GM12878 (cell line): ENCODE data around the gene ZNF225. TPM values are rescaled to one million over a fixed set of nuclear protein-coding genes. Genes with fewer than 3 reads are reported as not detected.

Experiments
- BCLAF1 ChIP-seq: fragments of 450-650 bp; IDR thresholded peaks from 2 replicates; pipeline ENCODE4 v1.6.1; 2017; ENCODE audit warnings: antibody characterized with exemption, mild to moderate bottlenecking, moderate library complexity
- CBFB ChIP-seq: IDR thresholded peaks from 2 replicates; pipeline ENCODE4 v1.6.1; 2016; ENCODE audit warnings: antibody characterized with exemption, low read depth
- CHD2 ChIP-seq: IDR thresholded peaks from 2 replicates; pipeline ENCODE4 v1.6.1; 2011; ENCODE audit warnings: low read depth, low read length, improper control_type of control experiment, borderline replicate concordance
- EZH2 ChIP-seq: IDR thresholded peaks from 2 replicates; pipeline ENCODE4 v1.6.1; 2012; ENCODE audit warnings: low read depth, mild to moderate bottlenecking, control low read depth, inconsistent platforms, low read length, borderline replicate concordance; ENCODE audit not compliant: control insufficient read depth
- JUNB ChIP-seq: IDR thresholded peaks from 2 replicates; pipeline ENCODE4 v1.6.1; 2016; ENCODE audit warnings: antibody characterized with exemption, mild to moderate bottlenecking
- MXI1 ChIP-seq: fragments of 150-350 bp; IDR thresholded peaks from 2 replicates; pipeline ENCODE4 v1.6.1; 2011; ENCODE audit warnings: low read depth, mild to moderate bottlenecking, inconsistent platforms, low read length, improper control_type of control experiment
- NFXL1 ChIP-seq: fragments of 450-650 bp; IDR thresholded peaks from 2 replicates; pipeline ENCODE4 v1.6.1; 2017; ENCODE audit warnings: antibody characterized with exemption, mild to moderate bottlenecking, borderline replicate concordance
- PAX8 ChIP-seq: fragments of 450-650 bp; IDR thresholded peaks from 2 replicates; pipeline ENCODE4 v1.6.1; 2017; ENCODE audit warnings: mild to moderate bottlenecking, moderate library complexity
- YY1 ChIP-seq: IDR thresholded peaks from 2 replicates; pipeline ENCODE4 v1.6.1; 2011; ENCODE audit warnings: low read depth, mild to moderate bottlenecking, low read length
- ZBTB40 ChIP-seq: fragments of 450-650 bp; IDR thresholded peaks from 2 replicates; pipeline ENCODE4 v1.6.1; 2016; ENCODE audit warnings: mild to moderate bottlenecking, moderate library complexity, borderline replicate concordance
- polyA plus RNA-seq, 11 experiments: library from polyadenylated mRNA; depleted of rRNA in 4 of 11; unstranded in 6 of 11; stranded (reverse) in 5 of 11; fragments of >200 nt; fragmentation: Nextera tagmentation in 4 of 11; fragmentation: Illumina TruSeq in 1 of 11; extraction: Ambion mirVana in 4 of 11; extraction: Trizol in 1 of 11; gene quantifications; 1 replicate in 1 of 11; 2 replicates in 10 of 11; pipeline versions ENCODE4 v1.2.1 to v1.2.3, GENCODE V29; 2011 to 2016; ENCODE audit warnings: inconsistent platforms in 2 of 11, missing spikeins in 2 of 11, low read depth in 1 of 11
- total RNA-seq, 4 experiments: library from RNA; depleted of rRNA in 3 of 4; stranded (reverse); fragments of >200 nt in 3 of 4; fragmentation: Illumina TruSeq in 1 of 4; extraction: Trizol in 1 of 4; gene quantifications; 2 replicates each; pipeline versions ENCODE4 v1.2.1 to v1.2.3, GENCODE V29; 2013 to 2021
- TF ChIP-seq, protein P1 (sequence below): IDR thresholded peaks from 2 replicates; pipeline ENCODE4 v1.6.1; 2011; ENCODE audit warnings: borderline replicate concordance, low read depth, mild to moderate bottlenecking, moderate library complexity, mixed read lengths, low read length; ENCODE audit not compliant: insufficient read depth; ENCODE audit errors: extremely low read length
- TF ChIP-seq, protein P2 (sequence below): fragments of 450-650 bp; formaldehyde crosslinking; IDR thresholded peaks from 2 replicates; pipeline ENCODE4 v1.5.0; 2022; ENCODE audit warnings: mild to moderate bottlenecking, missing genetic modification characterization
- TF ChIP-seq, protein P3 (sequence below): IDR thresholded peaks from 2 replicates; pipeline ENCODE4 v1.6.1; 2012; ENCODE audit warnings: low read depth, low read length, improper control_type of control experiment
- TF ChIP-seq, protein P4 (sequence below): IDR thresholded peaks from 2 replicates; pipeline ENCODE4 v1.6.1; 2011; ENCODE audit warnings: mild to moderate bottlenecking, low read depth, low read length, moderate library complexity; ENCODE audit not compliant: insufficient replicate concordance

ZNF225 gene
- total and polyA plus RNA-seq, 10 of the 15 experiments (the other 5 are each of a cell fraction or from before 2014, with no cell fraction given), result 1.3 to 4.4 (median 2.6) TPM

- TF ChIP-seq BCLAF1 (no peak), ZBTB40 (peak; percentile 91), MXI1 (0 out of 2 replicates have a peak, but pooled peaks have one; percentile 40), NFXL1 (no peak), PAX8 (no peak), CHD2 (peak; percentile 64), EZH2 (no peak), YY1 (peak; percentile 39; the same call in 1 of the 2 replicates), JUNB (no peak), CBFB (no peak)
- TF ChIP-seq, protein P1, sequence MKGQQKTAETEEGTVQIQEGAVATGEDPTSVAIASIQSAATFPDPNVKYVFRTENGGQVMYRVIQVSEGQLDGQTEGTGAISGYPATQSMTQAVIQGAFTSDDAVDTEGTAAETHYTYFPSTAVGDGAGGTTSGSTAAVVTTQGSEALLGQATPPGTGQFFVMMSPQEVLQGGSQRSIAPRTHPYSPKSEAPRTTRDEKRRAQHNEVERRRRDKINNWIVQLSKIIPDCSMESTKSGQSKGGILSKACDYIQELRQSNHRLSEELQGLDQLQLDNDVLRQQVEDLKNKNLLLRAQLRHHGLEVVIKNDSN, result peak; percentile 1
- TF ChIP-seq, protein P2, sequence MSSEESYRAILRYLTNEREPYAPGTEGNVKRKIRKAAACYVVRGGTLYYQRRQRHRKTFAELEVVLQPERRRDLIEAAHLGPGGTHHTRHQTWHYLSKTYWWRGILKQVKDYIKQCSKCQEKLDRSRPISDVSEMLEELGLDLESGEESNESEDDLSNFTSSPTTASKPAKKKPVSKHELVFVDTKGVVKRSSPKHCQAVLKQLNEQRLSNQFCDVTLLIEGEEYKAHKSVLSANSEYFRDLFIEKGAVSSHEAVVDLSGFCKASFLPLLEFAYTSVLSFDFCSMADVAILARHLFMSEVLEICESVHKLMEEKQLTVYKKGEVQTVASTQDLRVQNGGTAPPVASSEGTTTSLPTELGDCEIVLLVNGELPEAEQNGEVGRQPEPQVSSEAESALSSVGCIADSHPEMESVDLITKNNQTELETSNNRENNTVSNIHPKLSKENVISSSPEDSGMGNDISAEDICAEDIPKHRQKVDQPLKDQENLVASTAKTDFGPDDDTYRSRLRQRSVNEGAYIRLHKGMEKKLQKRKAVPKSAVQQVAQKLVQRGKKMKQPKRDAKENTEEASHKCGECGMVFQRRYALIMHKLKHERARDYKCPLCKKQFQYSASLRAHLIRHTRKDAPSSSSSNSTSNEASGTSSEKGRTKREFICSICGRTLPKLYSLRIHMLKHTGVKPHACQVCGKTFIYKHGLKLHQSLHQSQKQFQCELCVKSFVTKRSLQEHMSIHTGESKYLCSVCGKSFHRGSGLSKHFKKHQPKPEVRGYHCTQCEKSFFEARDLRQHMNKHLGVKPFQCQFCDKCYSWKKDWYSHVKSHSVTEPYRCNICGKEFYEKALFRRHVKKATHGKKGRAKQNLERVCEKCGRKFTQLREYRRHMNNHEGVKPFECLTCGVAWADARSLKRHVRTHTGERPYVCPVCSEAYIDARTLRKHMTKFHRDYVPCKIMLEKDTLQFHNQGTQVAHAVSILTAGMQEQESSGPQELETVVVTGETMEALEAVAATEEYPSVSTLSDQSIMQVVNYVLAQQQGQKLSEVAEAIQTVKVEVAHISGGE (CRISPR knock-in tag), result no peak
- TF ChIP-seq, protein P3, sequence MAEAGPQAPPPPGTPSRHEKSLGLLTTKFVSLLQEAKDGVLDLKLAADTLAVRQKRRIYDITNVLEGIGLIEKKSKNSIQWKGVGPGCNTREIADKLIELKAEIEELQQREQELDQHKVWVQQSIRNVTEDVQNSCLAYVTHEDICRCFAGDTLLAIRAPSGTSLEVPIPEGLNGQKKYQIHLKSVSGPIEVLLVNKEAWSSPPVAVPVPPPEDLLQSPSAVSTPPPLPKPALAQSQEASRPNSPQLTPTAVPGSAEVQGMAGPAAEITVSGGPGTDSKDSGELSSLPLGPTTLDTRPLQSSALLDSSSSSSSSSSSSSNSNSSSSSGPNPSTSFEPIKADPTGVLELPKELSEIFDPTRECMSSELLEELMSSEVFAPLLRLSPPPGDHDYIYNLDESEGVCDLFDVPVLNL, result no peak
- TF ChIP-seq, protein P4, sequence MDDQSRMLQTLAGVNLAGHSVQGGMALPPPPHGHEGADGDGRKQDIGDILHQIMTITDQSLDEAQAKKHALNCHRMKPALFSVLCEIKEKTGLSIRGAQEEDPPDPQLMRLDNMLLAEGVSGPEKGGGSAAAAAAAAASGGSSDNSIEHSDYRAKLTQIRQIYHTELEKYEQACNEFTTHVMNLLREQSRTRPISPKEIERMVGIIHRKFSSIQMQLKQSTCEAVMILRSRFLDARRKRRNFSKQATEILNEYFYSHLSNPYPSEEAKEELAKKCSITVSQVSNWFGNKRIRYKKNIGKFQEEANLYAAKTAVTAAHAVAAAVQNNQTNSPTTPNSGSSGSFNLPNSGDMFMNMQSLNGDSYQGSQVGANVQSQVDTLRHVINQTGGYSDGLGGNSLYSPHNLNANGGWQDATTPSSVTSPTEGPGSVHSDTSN, result no peak
Observed at GRCh38 chr19:44071824-44072542, 41.2 kb upstream of the ZNF225 start, which contains the start of gene ZNF284 (continued).
